Upper lobe of left lung (tissue), 4 donors: Measurements from ENCODE around the gene TMEM175.

Source experiments
- EP300 ChIP-seq, 4 donors: sonication (generic); formaldehyde crosslinking; IDR thresholded peaks; one replicate each; pipeline ENCODE4 v1.5.1; 2017; ENCODE audit warnings: antibody characterized with exemption in 4 of 4, control low read depth in 2 of 4
- POLR2A ChIP-seq, 4 donors: fragments of 450-650 bp; IDR thresholded peaks; one replicate each; pipeline ENCODE4 v1.5.1; 2016 to 2017; ENCODE audit warnings: antibody characterized with exemption in 4 of 4, mild to moderate bottlenecking in 2 of 4
- POLR2AphosphoS5 ChIP-seq, 2 donors: sonication (generic); formaldehyde crosslinking; IDR thresholded peaks; one replicate each; pipeline ENCODE4 v1.5.1; 2017; ENCODE audit warnings: antibody characterized with exemption in 2 of 2
- TF ChIP-seq, protein P1 (sequence below), 6 experiments: fragments of 450-650 bp in 4 of 6; fragments of 200-600 bp in 2 of 6; sonication (generic) in 2 of 6; IDR thresholded peaks; one replicate each; pipeline ENCODE4 v1.5.1; 2016 to 2019; ENCODE audit warnings: antibody characterized with exemption in 6 of 6

DNA sequence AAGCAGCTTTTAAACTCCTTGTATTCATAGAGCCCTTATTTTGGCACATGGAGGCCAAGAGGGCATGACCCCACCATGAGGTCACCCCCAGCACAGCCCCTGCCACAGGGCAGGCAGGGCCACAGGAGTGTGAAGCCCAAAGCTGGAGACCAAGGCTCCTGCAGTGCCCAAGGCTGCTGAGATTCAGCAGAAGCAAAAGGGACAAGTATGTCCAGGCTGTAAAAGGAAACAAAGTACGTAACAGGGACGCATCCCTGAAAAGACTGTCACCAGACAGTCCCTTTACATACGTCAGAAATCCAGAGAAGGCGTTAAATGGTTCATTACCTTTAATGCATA lies 19.0 kb upstream of the TMEM175 start:
- TF ChIP-seq, protein P1, sequence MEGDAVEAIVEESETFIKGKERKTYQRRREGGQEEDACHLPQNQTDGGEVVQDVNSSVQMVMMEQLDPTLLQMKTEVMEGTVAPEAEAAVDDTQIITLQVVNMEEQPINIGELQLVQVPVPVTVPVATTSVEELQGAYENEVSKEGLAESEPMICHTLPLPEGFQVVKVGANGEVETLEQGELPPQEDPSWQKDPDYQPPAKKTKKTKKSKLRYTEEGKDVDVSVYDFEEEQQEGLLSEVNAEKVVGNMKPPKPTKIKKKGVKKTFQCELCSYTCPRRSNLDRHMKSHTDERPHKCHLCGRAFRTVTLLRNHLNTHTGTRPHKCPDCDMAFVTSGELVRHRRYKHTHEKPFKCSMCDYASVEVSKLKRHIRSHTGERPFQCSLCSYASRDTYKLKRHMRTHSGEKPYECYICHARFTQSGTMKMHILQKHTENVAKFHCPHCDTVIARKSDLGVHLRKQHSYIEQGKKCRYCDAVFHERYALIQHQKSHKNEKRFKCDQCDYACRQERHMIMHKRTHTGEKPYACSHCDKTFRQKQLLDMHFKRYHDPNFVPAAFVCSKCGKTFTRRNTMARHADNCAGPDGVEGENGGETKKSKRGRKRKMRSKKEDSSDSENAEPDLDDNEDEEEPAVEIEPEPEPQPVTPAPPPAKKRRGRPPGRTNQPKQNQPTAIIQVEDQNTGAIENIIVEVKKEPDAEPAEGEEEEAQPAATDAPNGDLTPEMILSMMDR (IDR thresholded peaks at IDR 0.05) = no peak
- TF ChIP-seq POLR2AphosphoS5 (IDR thresholded peaks at IDR 0.05) (no peak), POLR2A (IDR thresholded peaks at IDR 0.05) (no peak), EP300 (IDR thresholded peaks at IDR 0.05) (no peak)
